ENCODE results near the gene GALNT18.

GALNT18 gene

GRCh38 chr11:11415901-11416300 is 205.9 kb downstream of the GALNT18 start:
- no peak overlapping the region for H2AFZ ChIP-seq (ENCODE audit: low read depth, low read length)
- no peaks in the 10 kb centered on the region for H3K9me3 ChIP-seq (ENCODE audit: low read length)
- H3K36me3 ChIP-seq (ENCODE audit: insufficient read depth, low read length), result no peaks in the 10 kb centered on the region
- H3K4me3 ChIP-seq (ENCODE audit: low read length), result no peak overlapping the region
- no peaks in the 10 kb centered on the region for H3K4me1 ChIP-seq (ENCODE audit: insufficient read depth, low read length)
- H3K27me3 ChIP-seq (ENCODE audit: insufficient read depth, low read length), result no peaks in the 10 kb centered on the region

- H3K9me3 ChIP-seq (ENCODE audit: low read length), result no peaks in the 10 kb centered on the region
- H2AFZ ChIP-seq (ENCODE audit: low read depth, low read length), result no peak overlapping the region
- no peaks in the 10 kb centered on the region for H3K36me3 ChIP-seq (ENCODE audit: insufficient read depth, low read length)
- no peaks in the 10 kb centered on the region for H3K27me3 ChIP-seq (ENCODE audit: insufficient read depth, low read length)
- no peak overlapping the region for H3K4me3 ChIP-seq (ENCODE audit: low read length)
- H3K4me1 ChIP-seq (ENCODE audit: insufficient read depth, low read length), result no peaks in the 10 kb centered on the region
Measured at GRCh38 chr11:11414996-11415395, 206.8 kb downstream of the GALNT18 start.

- Histone ChIP-seq H3K4me3 (ENCODE audit: low read length) (no peak overlapping the region), H3K9me3 (ENCODE audit: low read length) (no peaks in the 10 kb centered on the region), H3K4me1 (ENCODE audit: insufficient read depth, low read length) (no peaks in the 10 kb centered on the region), H3K36me3 (ENCODE audit: insufficient read depth, low read length) (no peaks in the 10 kb centered on the region), H2AFZ (ENCODE audit: low read depth, low read length) (no peak overlapping the region), H3K27me3 (ENCODE audit: insufficient read depth, low read length) (no peaks in the 10 kb centered on the region)
Measured at GRCh38 chr11:11413776-11414175, 208.0 kb downstream of the GALNT18 start.

- H3K4me3 ChIP-seq (ENCODE audit: low read length), result no peak overlapping the region
- H2AFZ ChIP-seq (ENCODE audit: low read depth, low read length), result no peak overlapping the region
- H3K9me3 ChIP-seq (ENCODE audit: low read length), result no peaks in the 10 kb centered on the region
- H3K4me1 ChIP-seq (ENCODE audit: insufficient read depth, low read length), result no peaks in the 10 kb centered on the region
- H3K36me3 ChIP-seq (ENCODE audit: insufficient read depth, low read length), result no peaks in the 10 kb centered on the region
- no peaks in the 10 kb centered on the region for H3K27me3 ChIP-seq (ENCODE audit: insufficient read depth, low read length)
Measured at GRCh38 chr11:11411401-11411985, 210.3 kb downstream of the GALNT18 start.

- Histone ChIP-seq H3K36me3 (ENCODE audit: insufficient read depth, low read length) (no peaks in the 10 kb centered on the region), H3K4me3 (ENCODE audit: low read length) (no peak overlapping the region), H3K4me1 (ENCODE audit: insufficient read depth, low read length) (no peaks in the 10 kb centered on the region), H3K27me3 (ENCODE audit: insufficient read depth, low read length) (no peaks in the 10 kb centered on the region), H3K9me3 (ENCODE audit: low read length) (no peaks in the 10 kb centered on the region), H2AFZ (ENCODE audit: low read depth, low read length) (no peak overlapping the region)
Measured at GRCh38 chr11:11409901-11410300, 211.9 kb downstream of the GALNT18 start.

- Histone ChIP-seq H2AFZ (ENCODE audit: low read depth, low read length) (no peak overlapping the region), H3K36me3 (ENCODE audit: insufficient read depth, low read length) (no peaks in the 10 kb centered on the region), H3K4me1 (ENCODE audit: insufficient read depth, low read length) (no peaks in the 10 kb centered on the region), H3K9me3 (ENCODE audit: low read length) (no peaks in the 10 kb centered on the region), H3K27me3 (ENCODE audit: insufficient read depth, low read length) (no peaks in the 10 kb centered on the region), H3K4me3 (ENCODE audit: low read length) (no peak overlapping the region)
Measured at GRCh38 chr11:11409224-11409623, 212.6 kb downstream of the GALNT18 start.

- H3K4me1 ChIP-seq (ENCODE audit: insufficient read depth, low read length), result no peaks in the 10 kb centered on the region
- H3K9me3 ChIP-seq (ENCODE audit: low read length), result no peaks in the 10 kb centered on the region
- no peak overlapping the region for H2AFZ ChIP-seq (ENCODE audit: low read depth, low read length)
- no peaks in the 10 kb centered on the region for H3K27me3 ChIP-seq (ENCODE audit: insufficient read depth, low read length)
- no peaks in the 10 kb centered on the region for H3K36me3 ChIP-seq (ENCODE audit: insufficient read depth, low read length)
- H3K4me3 ChIP-seq (ENCODE audit: low read length), result no peak overlapping the region
Measured at GRCh38 chr11:11408436-11409221, 213.2 kb downstream of the GALNT18 start.

- Histone ChIP-seq H3K4me1 (ENCODE audit: insufficient read depth, low read length) (no peaks in the 10 kb centered on the region), H3K36me3 (ENCODE audit: insufficient read depth, low read length) (no peaks in the 10 kb centered on the region), H3K9me3 (ENCODE audit: low read length) (no peaks in the 10 kb centered on the region), H3K4me3 (ENCODE audit: low read length) (no peak overlapping the region), H3K27me3 (ENCODE audit: insufficient read depth, low read length) (no peaks in the 10 kb centered on the region), H2AFZ (ENCODE audit: low read depth, low read length) (no peak overlapping the region)
Measured at GRCh38 chr11:11407763-11408084, 214.1 kb downstream of the GALNT18 start.

GRCh38 chr11:11407065-11407762 is 214.6 kb downstream of the GALNT18 start:
- no peak overlapping the region for H3K4me3 ChIP-seq (ENCODE audit: low read length)
- H2AFZ ChIP-seq (ENCODE audit: low read depth, low read length), result no peak overlapping the region
- no peaks in the 10 kb centered on the region for H3K9me3 ChIP-seq (ENCODE audit: low read length)
- H3K4me1 ChIP-seq (ENCODE audit: insufficient read depth, low read length), result no peaks in the 10 kb centered on the region
- no peaks in the 10 kb centered on the region for H3K36me3 ChIP-seq (ENCODE audit: insufficient read depth, low read length)
- H3K27me3 ChIP-seq (ENCODE audit: insufficient read depth, low read length), result no peaks in the 10 kb centered on the region

- H2AFZ ChIP-seq (ENCODE audit: low read depth, low read length), result no peak overlapping the region
- no peak overlapping the region for H3K4me3 ChIP-seq (ENCODE audit: low read length)
- H3K36me3 ChIP-seq (ENCODE audit: insufficient read depth, low read length), result no peaks in the 10 kb centered on the region
- no peaks in the 10 kb centered on the region for H3K9me3 ChIP-seq (ENCODE audit: low read length)
- no peaks in the 10 kb centered on the region for H3K4me1 ChIP-seq (ENCODE audit: insufficient read depth, low read length)
- no peaks in the 10 kb centered on the region for H3K27me3 ChIP-seq (ENCODE audit: insufficient read depth, low read length)
Measured at GRCh38 chr11:11406652-11407051, 215.2 kb downstream of the GALNT18 start.

GRCh38 chr11:11403763-11404725 is 217.8 kb downstream of the GALNT18 start:
- H3K4me3 ChIP-seq (ENCODE audit: low read length), result no peak overlapping the region
- no peaks in the 10 kb centered on the region for H3K27me3 ChIP-seq (ENCODE audit: insufficient read depth, low read length)
- no peaks in the 10 kb centered on the region for H3K9me3 ChIP-seq (ENCODE audit: low read length)
- H3K4me1 ChIP-seq (ENCODE audit: insufficient read depth, low read length), result no peaks in the 10 kb centered on the region
- H2AFZ ChIP-seq (ENCODE audit: low read depth, low read length), result no peak overlapping the region
- H3K36me3 ChIP-seq (ENCODE audit: insufficient read depth, low read length), result no peaks in the 10 kb centered on the region

- H2AFZ ChIP-seq (ENCODE audit: low read depth, low read length), result no peak overlapping the region
- H3K27me3 ChIP-seq (ENCODE audit: insufficient read depth, low read length), result no peaks in the 10 kb centered on the region
- no peak overlapping the region for H3K4me3 ChIP-seq (ENCODE audit: low read length)
- no peaks in the 10 kb centered on the region for H3K36me3 ChIP-seq (ENCODE audit: insufficient read depth, low read length)
- H3K9me3 ChIP-seq (ENCODE audit: low read length), result no peaks in the 10 kb centered on the region
- H3K4me1 ChIP-seq (ENCODE audit: insufficient read depth, low read length), result no peaks in the 10 kb centered on the region
Measured at GRCh38 chr11:11401960-11402535, 219.8 kb downstream of the GALNT18 start.

Data from neuron (in vitro differentiated cells).